HG02970 (cell line): ENCODE data around the gene U2AF2.
A peak's percentile ranks its signal among the peaks of the same experiment; 100 is the strongest.

Experiments used
- ATAC-seq: cut with Tn5 transposase; IDR thresholded peaks from one replicate; pipeline ENCODE4 v1.9.1; 2021; ENCODE audit warnings: mild to moderate bottlenecking, moderate library complexity, moderate number of reproducible peaks; ENCODE audit not compliant: unreplicated experiment, low FRiP score

Gene U2AF2

DNA sequence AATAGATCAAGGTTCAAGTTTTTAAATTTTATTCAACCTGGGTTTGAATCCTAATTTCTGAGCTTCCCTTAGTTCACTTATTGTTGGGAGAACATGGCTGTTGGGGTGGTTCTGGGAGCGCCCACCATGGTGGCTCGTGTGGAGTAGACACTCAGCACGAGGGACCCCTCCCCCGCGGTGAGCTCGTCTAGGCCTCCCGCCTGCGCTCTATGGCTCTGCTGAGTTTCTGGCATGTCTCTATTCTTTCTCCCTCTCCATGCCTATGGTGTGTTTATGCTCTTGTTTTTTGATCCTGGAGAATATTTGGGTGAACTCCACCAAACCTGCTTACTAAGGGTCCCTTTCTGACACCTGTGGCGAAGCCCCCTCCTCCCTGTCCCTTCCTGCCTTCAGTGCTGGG, 18.6 kb downstream of the U2AF2 start:
- ATAC-seq: no peak

DNA sequence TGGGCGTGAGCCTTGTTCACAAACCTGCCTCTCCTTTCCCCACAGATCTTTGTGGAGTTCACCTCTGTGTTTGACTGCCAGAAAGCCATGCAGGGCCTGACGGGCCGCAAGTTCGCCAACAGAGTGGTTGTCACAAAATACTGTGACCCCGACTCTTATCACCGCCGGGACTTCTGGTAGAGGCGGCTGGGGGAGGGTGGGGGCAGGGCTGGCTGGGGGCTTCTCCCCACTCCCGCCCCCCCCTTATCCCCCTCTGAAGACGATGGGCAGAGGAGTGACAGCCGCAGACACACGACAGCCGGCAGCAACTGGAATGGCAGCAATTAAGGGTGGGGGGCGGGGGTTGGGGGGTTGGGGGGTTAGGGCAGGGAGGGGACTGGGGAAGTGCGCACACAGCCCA, 19.1 kb downstream of the U2AF2 start:
- ATAC-seq: no peak

DNA sequence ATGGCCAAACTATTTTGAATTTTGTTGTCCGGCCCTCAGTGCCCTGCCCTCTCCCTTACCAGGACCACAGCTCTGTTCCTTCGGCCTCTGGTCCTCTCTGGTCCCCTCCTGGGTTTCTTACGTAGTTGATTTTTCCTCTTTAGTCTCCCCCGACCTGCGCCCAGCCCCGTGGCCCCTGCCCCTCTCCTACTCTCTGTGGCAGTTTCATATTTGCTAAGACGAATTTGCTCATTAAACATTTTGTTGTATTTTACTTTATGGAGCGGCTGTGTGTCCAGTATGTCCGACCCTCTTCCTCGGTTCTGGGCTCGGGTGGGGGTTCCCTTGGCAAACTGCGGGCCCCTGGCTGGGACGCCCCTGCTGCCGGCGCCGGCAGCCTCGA, 19.6 kb downstream of the U2AF2 start:
- ATAC-seq: no peak

DNA sequence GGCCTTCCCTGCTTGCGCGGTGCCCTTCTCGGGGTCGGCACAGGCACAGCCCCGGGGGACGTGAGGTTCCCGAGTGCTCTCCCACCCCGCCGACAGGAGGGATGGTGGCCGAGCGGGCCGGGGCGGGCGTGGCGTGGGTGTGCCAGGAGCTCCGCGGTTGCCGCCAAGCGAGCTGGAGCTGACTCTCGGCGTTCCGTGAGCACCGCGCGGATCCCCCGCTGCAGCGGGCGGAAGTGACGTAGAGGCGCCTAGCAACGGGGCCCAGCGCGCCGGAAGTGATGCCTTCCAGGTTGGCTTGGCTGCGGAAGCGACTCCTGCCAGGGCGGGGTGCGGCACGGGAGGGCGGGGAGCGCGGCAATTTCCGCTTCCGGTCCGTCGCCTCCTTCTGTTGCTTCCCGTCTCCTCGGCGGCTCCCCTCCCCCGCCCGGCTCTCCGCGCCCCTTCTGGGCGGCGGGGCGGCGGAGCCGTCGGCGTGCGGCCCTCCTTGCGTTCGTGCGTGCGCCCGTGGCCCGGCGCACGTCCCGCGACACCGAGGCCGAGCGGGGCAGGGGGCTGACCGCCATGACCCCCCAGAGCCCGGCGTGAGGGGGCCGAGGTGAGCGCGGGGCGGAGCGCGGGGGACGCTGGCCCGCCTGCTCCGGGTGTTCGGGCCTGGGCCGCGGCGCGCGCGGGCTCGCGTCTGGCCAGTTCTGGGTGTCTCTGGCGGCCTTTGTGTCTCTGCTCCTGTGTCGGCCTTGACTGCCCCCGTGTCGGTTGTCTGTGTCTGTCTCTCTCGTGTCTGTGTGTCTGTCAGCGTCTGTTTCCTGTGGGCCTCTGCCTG, 20.2 kb downstream of the U2AF2 start, which contains the start of gene EPN1:
EPN1 (plus strand) TSS at position 386 of the 820 bp plus-strand sequence. CDS start 3,402 bp downstream, outside the sequence.
- peak; percentile 70 for ATAC-seq

DNA sequence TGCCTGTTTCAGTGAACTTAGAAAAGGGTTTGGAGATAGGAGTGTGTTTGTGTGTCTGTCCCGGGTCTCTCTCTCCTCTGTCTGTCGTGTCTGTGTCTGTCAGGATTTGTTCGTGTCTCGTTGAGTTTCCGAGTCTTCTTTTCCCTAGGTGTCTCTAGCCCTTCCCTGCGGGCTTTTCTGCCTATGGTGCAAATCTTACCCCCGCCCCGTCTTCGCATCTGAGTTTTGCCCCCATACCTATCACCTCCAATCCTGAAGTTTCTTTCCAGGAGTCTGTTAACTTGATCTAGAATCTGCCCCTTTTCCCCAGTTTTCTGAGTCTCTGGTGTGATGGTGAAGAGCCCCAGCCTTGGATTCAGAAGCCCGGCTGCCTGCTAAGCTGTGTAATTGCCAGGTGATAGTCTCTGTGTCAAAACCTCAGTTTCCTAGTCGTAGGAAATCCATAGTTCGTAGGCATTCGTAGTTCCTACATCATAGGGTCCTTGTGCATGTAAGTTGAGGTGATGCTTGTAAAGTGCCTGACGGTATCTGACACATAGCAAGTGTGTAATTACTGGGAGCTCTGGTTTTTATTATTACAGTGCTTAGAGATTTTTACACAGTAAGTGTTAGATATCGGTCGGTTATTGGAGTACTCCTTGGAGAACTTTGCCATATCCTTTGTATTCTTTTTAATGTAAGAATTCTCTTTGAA, 21.0 kb downstream of the U2AF2 start:
- ATAC-seq: no peak

DNA sequence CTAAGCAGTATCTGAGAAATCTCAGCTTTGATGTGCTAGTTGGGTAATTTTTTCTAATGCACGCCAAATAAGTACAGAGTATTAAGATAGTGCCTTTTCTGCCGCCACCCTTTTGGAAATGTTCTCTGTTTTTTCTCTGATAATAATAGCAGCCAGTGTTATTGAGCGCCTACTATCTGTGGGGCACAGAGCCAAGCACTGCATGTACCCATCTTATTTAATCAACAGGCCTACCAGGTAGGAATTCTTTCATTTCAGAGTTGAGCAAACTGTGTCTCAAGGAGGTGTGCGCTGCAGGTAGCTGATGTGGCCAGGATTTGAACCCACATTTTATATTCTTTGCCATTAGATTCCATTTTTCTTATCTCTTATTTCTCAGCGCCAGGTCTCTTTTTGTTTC, 21.5 kb downstream of the U2AF2 start:
- ATAC-seq: no peak

DNA sequence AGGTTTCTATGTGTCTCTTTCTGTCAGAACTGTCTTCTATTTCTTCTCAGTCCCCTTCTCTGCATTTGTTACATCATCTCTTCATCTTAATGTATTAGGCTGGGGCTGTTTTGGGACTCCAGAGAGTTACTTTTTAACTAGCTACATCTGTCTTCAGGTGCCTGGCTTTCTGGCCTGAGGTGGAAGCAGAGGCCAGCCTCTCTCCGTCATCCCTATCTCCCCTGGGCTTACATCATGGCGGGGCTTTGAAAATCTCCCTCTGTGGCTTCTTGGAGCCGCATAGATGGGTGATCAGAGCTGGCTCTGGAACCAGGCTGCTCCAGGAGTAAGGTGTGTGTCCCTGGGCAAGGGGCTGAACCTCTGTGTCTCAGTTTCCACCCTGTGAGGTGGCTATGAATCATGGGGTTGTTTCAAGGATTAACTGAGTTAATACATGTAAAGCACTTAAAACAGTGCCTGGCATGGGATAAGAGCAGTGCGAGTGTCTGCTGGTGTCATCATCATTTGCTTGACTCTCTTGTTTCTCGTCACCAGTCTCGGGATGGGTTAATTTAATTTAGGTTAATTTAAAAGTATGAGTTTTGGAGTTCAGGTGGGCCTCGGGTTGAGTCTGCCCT, 22.2 kb downstream of the U2AF2 start:
- ATAC-seq: no peak

DNA sequence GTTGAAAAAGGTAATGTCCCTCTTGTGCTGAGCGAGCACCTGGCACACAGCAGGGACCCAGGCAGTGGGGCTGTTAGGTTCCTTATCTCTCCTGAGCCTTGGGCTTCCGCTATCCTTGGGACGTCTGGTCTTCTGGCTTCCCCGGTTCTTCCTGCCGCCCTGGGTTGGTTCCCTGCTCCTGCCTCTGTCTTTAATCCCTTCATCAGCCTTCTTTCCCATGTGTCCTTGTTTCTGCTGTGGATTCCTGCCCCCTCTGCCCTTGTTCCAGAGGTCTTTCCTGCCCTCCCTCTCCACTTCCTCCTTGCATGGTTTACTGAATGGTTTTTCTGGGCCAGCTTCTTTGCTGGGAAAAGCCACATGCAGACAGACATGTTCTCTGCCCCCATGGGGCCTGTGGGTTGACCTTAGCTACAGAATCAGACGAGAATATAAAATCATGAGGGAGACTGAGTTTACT, 22.8 kb downstream of the U2AF2 start:
- no peak for ATAC-seq

DNA sequence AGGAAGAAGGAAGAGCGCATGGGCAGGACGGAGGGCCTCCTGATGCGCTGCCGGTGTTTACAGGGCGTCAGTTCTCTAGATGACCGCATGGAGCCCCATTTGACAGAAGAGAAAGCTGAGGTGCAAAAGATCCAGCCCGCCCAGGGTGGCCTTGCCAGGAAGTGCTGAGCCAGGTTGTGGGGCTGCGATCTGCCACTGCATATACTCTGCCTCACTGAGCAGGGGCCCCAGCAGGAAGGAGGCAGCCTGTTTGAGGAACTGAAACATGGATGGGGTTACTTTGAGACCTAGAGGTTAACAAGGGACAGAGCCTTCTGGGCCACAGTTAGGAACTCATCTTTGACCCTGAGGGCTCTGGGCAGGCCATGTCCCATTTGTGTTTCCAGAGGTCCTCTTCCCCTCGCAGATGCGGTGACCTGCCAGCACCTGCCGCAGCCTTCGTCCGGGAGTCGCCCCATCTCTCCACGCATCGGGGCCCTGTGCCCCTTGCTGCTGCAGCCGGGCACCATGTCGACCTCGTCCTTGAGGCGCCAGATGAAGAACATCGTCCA, 23.4 kb downstream of the U2AF2 start:
- peak; percentile 50 for ATAC-seq

DNA sequence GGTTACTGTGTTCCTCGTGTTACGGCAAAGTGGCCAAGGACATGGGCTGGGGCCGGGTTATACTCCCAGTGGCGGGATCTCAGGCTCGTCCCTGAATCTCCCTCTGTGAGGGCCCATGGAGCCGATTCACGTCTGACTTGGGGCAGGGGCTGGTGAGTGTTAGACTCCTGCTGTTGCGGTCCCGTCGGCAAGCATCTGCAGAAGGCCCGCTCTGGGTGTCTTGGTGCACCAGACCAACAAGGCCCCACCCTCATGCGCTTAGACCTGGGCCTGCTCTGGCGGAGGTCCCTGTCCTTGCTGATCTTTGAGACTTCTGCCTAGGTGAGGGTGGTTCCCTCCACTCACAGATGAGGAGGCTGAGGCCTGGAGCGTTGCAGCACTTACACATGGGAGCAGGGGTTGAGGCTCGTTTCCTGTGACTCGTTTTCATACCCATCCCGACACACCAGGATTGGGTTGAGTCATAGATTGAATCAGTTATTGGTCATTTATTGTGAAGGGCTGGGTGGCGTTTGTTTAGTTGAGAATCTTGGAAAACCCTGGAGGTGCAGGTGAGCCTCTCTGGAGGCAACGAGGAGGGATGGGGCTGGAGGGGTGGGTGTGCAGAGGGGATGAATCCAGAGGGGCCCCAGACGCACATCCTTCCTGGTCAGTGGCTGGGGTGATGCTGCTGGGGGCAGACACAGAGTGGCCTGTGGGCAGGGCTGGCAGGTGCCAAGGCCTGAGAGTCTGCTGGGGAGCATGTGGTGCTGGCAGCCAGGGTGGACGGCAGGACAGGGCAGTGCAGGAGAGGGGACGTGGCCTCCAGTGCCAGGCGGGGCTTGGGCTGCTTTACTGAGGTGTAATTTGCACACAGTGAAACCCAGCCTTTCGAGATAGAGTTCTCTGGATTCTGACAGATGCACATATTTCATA, 24.8 kb downstream of the U2AF2 start:
- no peak for ATAC-seq

DNA sequence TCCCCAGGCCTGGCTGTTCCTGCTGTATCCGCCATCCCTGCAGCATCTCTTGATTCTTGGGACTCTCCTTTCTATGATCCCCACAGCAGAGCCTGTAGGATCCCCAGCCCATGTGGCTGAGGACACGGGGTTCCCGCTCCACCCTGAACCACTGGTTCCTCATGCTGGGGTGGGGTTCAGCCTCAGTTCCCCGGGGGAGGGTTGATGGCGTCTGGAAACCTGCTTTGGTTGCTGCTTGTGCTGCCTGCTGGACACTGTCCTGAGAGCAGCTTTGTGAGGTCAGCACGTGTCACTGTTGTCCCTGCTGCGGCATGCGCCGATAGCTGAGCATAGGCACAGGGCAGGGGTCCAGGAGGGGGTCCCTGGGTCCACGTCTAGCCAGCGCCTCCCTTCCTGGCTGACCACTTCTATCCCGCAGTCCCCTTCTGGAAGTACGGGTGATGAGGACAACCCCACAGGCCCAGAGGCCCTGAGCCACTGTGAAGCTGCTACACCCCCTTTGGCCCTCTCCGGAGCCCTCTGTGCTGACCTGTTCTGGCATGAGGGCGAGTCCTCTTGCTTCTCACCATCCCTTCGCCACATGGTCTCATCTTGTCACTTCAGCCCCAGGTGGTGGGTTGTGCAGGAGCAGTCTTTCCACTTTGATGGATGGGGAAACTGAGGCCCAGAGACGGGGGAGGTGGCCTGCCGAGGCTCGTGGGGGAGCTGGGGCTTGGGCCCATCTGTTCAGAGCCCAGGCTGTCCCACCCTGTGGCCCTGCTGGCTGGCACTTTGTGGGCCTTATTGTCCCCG, 25.7 kb downstream of the U2AF2 start:
- no peak for ATAC-seq

DNA sequence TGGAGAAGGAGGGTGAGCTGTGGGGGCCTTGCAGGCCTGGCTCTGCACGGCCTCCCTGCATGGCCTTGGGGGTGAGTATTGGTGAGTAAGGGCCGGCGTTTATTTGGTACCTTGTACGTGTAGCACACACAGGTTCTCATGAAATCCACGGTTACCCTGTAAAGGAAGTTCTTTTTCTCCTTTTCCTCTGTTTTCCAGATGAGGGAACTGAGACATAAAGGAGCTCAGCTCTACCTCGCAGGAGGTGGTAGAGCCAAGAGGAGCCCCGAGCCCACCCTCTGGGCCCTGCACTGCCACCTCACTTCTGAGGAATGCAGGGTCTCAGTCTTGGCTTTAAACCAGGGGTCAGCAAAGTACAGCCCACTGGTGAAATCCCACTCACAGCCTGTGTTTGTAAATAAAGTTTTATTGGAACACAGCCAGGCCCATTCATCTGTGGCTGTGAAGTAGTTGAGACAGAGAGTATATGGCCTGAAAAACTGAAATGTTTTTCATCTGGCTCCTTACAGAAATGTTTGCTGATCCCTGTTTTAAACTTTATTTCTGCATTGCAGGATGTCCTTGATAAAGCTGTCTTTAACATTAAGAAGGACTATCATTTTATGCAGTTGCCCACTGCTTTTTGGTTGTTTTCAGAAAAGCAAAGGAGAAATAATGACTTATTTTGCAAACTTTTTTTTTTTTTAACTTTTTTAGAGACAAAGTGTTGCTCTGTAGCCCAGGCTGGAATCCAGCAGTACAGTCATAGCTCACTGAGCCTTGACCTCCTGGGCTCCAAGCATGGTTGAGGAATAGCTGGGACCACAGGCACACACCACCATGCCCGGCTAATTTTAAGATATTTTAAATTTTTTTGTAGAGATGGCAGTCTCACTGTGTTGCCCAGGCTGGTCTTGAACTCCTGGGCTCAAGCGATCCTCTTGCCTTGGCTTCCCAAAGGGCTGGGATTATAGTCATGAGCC, 26.6 kb downstream of the U2AF2 start:
- no peak for ATAC-seq

DNA sequence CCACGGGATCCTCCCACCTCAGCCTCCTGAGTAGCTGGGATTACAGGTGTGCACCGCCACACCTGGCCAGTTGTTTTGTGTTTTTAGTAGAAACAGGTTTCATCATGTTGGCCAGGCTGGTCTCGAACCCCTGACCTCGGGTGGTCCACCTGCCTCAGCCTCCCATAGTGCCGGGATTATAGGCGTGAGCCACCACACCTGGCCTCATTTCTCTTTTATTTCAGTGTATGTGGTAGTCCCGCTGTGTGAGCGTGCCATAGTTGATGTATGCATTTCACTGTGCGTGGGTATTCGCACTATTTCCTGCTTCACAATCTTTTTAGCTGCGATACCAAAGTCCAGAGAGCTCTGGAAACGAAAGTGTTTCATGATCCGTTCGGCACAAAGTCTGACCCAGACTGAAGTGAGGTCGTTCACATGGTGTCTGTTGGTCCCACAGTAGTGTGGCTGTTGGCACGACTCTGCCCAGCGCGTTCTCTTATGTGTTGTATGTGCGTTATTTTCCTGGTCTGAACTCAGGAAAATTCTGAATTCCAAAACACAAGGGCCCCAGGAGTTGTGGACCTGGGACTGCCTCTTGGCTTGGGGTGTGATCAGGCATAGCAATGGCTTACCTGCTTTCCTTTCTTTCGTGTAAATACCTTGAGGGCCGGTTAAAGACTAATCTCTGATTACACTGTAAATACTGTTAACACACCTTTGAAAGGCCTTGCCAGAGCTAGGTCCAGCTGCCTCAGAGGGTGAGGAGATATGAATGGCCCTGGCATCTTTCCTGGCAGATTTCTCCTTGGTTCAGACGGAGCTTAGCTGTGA, 28.8 kb downstream of the U2AF2 start:
- no peak for ATAC-seq

DNA sequence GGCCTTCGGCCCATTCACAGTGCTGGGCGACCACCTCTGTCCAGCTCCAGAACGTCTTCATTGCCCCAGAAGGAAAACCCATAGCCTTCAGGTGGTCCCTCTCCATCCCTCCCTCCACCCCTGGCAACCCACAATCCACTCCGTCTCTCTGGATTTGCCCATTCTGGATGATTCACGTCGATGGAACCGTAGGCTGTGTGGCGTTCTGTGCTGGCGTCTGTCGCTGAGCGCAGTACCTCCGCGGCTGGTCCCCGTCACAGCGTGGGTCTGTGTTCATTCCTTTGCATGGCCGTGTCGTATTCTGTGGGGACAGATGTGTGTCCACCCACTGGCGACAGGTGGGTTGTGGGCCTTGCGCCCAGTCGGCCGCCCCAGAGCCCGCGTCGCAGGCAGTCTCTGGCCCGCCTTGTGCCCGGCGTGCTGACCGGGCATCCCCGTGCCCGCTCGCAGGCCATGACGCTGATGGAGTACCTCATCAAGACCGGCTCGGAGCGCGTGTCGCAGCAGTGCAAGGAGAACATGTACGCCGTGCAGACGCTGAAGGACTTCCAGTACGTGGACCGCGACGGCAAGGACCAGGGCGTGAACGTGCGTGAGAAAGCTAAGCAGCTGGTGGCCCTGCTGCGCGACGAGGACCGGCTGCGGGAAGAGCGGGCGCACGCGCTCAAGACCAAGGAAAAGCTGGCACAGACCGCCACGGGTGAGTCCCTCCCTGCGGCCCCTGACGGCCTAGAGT, 30.3 kb downstream of the U2AF2 start:
- ATAC-seq: no peak

DNA sequence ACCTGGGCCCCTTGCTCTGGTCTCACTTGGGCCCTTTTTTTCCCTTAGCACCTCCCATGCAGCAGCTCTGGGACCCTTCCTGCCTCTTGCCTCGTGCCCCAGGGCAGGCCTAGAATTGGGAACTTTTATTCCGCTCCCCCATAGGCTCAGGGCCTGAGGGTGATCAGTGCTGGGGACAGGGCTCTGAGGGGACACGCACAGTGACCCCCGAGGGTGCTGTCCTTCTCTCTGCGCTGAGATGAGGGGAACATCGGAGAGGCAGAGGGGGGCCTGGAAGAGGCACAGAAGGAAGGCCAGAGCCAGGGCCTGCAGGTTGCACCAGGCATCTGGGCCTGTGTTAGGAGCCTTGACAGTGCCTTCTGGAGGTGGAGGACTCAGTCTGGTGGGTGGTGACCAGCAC, 30.9 kb downstream of the U2AF2 start:
- no peak for ATAC-seq

DNA sequence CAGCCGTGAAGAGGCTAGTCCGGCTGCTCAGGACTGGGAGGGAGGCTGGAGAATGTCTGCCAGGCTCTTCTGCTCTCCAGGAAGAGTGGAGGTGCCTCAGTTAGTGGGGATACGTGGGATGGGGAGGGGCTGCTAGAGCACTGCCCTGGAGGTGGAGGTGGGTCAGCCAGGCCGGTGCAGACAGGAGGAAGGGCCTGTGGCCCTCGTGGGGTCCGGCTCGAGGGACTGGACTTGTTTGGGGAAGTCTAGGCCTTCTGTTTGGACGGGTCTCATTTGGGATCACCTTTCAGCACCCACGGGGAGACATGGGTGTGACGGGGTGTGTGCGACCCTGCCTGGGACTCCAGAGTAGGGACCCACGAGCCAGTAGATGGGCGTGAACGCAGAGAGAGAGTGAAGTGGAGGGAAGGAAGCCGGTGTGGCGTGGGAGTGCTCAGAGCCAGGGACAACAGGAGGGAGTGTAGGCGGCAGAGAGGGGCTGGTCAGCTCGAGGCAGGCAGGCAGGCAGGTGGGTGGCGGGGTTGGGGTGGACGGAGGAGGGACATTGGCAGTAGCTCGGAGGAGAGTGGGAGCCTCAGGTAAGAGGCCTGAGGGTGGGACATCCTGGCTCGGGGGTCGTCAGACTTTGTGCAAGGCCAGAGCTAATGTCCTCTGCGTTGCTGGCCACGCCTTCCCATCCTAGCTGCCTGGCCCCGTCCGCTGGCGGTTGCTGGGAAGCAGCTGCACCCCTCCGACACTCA, 31.6 kb downstream of the U2AF2 start:
- no peak for ATAC-seq
